Heart left ventricle (tissue), 13 donors: ENCODE data around the gene GABRR1.

ENCODE experiments used
- CTCF ChIP-seq, 12 donors: fragments of 200-600 bp; sonication (generic) in 4 of 12; IDR thresholded peaks; one replicate each; pipeline versions ENCODE4 v1.5.0 to v1.8.0; 2018 to 2022; ENCODE audit warnings: antibody characterized with exemption in 12 of 12, mild to moderate bottlenecking in 5 of 12
- POLR2A ChIP-seq, 2 donors: fragments of 450-650 bp; IDR thresholded peaks; one replicate each; pipeline ENCODE4 v1.6.1; 2017; ENCODE audit warnings: antibody characterized with exemption in 2 of 2, mild to moderate bottlenecking in 2 of 2, moderate library complexity in 2 of 2
- donor health status: ischemic (EF 13 %, LVEDD 7.1; RV severe dilation, severe dysfunction).
- donor health status: DM: no; HTN: yes; CAD: no.
- donor health status: DM: no; HTN: no; CAD: no.
- donor health status: ischemic (EF 25% LVEDD 6.9; RV normal size, moderate dysfunction).
- donor health status: ischemic (EF 25% LVEDD 5.7; RV mildly dilated, moderate dysfunction).
- donor health status: ischemic (EF 35%, LVEDD 5.7; RV mildly dilated, moderate dysfunction).
- donor health status: nonischemic (EF 11% LVEDD 7.7; RV severe dilation, severe dysfunction).
- donor health status: DM: yes; HTN: yes; CAD: no.
- donor health status: PGD.
- donor health status: ischemic (EF 29% LVEDD 5.4; RV normal size, mild dysfunction).
- donor health status: nonischemic (EF 23%, LVEDD 6.1; RV moderate dilation, normal function).

GRCh38 chr6:89145091-89145955, 71.8 kb downstream of the GABRR1 start:
- TF ChIP-seq CTCF (IDR thresholded peaks at IDR 0.05), result no peak
- TF ChIP-seq POLR2A (IDR thresholded peaks at IDR 0.05), result no peak
